ENCODE results near the gene CFAP53.

Gene CFAP53, protein sequence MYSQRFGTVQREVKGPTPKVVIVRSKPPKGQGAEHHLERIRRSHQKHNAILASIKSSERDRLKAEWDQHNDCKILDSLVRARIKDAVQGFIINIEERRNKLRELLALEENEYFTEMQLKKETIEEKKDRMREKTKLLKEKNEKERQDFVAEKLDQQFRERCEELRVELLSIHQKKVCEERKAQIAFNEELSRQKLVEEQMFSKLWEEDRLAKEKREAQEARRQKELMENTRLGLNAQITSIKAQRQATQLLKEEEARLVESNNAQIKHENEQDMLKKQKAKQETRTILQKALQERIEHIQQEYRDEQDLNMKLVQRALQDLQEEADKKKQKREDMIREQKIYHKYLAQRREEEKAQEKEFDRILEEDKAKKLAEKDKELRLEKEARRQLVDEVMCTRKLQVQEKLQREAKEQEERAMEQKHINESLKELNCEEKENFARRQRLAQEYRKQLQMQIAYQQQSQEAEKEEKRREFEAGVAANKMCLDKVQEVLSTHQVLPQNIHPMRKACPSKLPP

DNA sequence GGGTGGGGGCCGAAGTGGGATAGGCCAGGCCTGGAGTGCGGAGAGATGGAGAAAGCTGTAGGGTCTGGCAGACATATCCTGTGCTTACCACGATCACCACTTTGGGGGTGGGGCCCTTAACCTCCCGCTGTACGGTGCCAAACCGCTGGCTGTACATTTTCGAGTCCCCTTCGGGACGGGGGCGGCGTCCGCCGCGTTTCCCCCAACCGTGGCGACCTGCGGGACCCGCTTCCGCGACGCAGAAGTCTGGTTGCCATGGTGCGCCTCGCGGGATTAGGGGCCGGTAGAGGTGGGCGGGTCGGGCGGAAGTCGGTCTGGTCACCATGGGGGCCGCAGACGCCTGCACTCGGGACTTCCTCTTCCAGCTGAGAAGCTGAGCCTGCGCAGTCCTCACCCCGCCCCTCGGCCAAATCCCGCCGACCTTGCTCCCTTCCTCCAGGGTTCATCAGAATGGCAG is at the start of gene CFAP53:
CFAP53 (minus strand) TSS at position 248 of the 457 bp plus-strand sequence; CDS start at position 157, 91 bp downstream.
- TF ChIP-seq, protein P1, sequence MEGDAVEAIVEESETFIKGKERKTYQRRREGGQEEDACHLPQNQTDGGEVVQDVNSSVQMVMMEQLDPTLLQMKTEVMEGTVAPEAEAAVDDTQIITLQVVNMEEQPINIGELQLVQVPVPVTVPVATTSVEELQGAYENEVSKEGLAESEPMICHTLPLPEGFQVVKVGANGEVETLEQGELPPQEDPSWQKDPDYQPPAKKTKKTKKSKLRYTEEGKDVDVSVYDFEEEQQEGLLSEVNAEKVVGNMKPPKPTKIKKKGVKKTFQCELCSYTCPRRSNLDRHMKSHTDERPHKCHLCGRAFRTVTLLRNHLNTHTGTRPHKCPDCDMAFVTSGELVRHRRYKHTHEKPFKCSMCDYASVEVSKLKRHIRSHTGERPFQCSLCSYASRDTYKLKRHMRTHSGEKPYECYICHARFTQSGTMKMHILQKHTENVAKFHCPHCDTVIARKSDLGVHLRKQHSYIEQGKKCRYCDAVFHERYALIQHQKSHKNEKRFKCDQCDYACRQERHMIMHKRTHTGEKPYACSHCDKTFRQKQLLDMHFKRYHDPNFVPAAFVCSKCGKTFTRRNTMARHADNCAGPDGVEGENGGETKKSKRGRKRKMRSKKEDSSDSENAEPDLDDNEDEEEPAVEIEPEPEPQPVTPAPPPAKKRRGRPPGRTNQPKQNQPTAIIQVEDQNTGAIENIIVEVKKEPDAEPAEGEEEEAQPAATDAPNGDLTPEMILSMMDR (IDR thresholded peaks at IDR 0.05; ENCODE audit: borderline replicate concordance, control extremely low read depth, extremely low read depth, insufficient read depth, missing control alignments): no peak
- peak; percentile 96 for DNase-seq (ENCODE audit: low spot score)
- in situ Hi-C loops (cut with MboI; ENCODE audit: low sequenced_read_pairs, unreplicated experiment): no loop called here

DNA sequence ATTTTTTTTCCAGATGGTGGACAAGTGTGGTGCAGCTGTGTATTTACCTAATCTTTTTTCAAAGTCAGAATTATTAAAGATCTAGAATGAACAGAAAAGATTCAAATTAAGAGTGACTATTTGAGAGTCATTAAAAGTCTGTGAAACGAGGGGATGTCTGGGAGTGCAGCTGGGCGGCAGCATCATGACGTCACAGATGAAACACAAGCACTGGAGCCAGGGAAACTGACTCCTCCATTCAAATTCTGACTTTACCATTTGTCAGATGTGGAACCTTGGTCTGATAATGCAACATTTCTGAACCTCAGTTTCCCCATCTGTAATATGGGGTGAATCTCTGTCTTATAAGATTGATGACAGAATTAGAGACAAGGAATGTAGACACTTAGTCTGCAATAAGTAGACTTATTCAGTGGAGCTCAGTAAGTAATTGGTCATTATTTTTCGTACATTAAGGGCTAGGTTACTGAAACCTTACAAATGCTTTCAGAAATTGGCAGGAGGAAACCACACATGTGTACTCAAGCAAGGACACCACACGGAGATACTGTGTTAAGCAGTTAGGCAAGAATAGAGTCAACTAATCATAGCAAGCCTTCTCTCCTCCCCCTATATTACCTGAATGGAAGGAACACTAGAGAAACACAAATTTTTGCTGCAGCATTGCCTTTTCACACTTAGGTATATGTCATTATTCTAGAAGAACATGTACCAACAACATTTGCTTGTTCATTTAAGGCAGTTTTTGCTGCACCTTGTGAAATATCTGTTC is 49.0 kb upstream of the CFAP53 start:
- TF ChIP-seq, protein P1 (IDR thresholded peaks at IDR 0.05; ENCODE audit: borderline replicate concordance, control extremely low read depth, extremely low read depth, insufficient read depth, missing control alignments): no peak
- in situ Hi-C loops (cut with MboI; ENCODE audit: low sequenced_read_pairs, unreplicated experiment): no loop called here
- no peak for DNase-seq (ENCODE audit: low spot score)

DNA sequence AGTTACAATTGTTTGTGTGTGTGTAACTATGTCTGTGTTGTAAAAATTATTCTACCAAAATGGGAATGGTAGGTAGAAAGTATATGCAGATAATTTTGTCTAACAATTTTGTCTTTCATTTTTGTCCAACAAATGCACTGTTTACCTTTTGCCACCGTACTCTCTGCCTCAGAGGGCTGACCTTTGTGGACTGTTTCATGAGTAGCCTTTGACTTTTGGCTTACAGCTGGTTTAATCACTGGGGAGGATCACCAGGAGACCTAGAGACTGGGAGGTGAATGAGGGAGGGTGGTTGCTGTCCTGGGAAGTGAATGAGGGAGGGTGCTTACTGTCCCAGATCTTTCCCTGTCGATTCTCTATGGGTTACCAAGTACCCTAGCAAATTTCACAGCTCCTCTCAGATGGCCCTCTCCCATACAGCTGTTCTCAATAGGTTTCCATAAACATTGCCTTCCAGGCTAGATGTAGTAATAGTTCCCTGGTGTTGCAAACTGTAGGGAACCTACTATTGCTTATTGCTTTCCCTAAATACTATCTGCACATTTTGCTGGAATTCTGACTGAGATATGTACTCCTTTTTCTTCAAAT is 47.7 kb upstream of the CFAP53 start:
- in situ Hi-C loops (cut with MboI; ENCODE audit: low sequenced_read_pairs, unreplicated experiment): no loop called here

DNA sequence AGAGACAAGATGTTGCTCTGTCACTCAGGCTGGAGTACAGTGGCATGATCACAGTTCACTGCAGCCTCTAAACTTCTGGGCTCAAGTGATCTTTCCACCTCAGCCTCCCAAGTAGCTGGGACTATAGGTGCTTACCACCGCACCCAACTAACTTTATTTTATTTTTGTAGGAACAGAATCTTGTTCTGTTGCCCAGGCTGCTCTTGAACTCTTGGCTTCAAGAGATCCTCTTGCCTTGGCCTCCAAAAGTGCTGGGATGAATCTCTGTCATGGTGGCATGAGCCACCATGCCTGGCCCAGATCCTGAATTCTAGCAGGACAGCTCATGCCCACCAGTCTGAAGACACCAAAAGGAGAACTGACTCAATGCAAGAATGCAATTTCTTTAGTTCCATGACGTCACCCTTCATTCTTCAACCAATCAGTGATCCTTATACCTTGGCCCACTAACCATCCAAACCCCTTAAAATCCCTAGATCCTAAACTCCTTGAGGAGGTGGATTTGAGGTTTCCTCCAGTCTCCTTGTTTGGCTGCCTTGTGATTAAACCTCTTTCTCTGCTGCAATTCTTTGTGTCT is 46.8 kb upstream of the CFAP53 start:
- DNase-seq (ENCODE audit: low spot score): no peak
- TF ChIP-seq, protein P1 (IDR thresholded peaks at IDR 0.05; ENCODE audit: borderline replicate concordance, control extremely low read depth, extremely low read depth, insufficient read depth, missing control alignments): no peak
- in situ Hi-C loops (cut with MboI; ENCODE audit: low sequenced_read_pairs, unreplicated experiment): no loop called here

More for the DNA sequence above, 47.7 kb upstream of the CFAP53 start:
- no peak for DNase-seq (ENCODE audit: low spot score)
- TF ChIP-seq, protein P1 (IDR thresholded peaks at IDR 0.05; ENCODE audit: borderline replicate concordance, control extremely low read depth, extremely low read depth, insufficient read depth, missing control alignments): no peak

DNA sequence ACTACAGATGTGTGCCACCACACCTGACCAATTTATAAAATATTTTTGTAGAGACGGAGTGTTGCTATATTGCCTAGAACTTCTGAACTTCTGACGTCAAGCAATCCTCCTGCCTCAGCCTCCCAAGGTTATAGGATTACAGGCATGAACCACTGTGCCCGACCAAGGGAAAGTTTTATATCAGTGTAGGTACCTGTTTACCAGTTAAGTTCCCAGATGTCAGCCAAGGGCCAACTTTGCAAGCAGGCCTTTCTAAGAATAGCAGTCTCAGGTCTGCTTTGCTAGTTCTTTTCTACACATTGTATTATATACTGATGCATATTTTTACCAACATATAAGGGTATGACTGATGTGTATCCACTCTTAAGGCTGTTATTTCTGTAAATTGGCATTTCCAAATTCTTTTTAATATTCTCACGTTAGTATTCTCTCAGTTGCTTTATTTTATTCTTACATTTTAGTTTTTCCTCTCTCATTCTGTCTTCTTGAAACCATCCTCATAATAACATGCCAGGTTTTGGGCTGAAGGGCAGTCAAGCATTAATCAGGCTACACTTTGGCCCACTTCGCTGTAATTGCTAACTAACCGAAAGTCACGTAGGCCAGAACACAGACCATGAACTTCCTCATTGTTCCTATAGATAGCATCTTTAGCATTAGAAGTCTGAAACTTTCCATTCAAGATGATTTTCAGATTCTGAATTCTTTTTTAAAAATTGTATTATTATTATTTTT is 46.2 kb upstream of the CFAP53 start:
- TF ChIP-seq, protein P1 (IDR thresholded peaks at IDR 0.05; ENCODE audit: borderline replicate concordance, control extremely low read depth, extremely low read depth, insufficient read depth, missing control alignments): no peak
- in situ Hi-C loops (cut with MboI; ENCODE audit: low sequenced_read_pairs, unreplicated experiment): no loop called here
- DNase-seq (ENCODE audit: low spot score): no peak

All from GM13976 (cell line).